SK-N-SH treated with all-trans-retinoic acid at 6 μM for 48 hours (cell line): ENCODE measurements around the gene ME2.
"Not testable (repeated sequence)": the region's sequence is repeated elsewhere in the genome, so short reads cannot be mapped to it uniquely, and the experiment has no call there.

Experiments used
- ATAC-seq: fragments of 200-7000 bp; cut with Tn5 transposase; 3 replicates; pipeline ENCODE4 v1.9.1; 2020; ENCODE audit warnings: mild to moderate bottlenecking, moderate library complexity
- ARNTL ChIP-seq: fragments of 450-650 bp; formaldehyde crosslinking; IDR thresholded peaks from 2 replicates; pipeline ENCODE4 v1.5.0; 2020; ENCODE audit warnings: low read depth, mild to moderate bottlenecking, moderate library complexity, borderline replicate concordance
- BACH2 ChIP-seq: fragments of 250-450 bp; sonication (Bioruptor Pico); IDR thresholded peaks from 2 replicates; pipeline ENCODE4 v1.9.0; 2021; ENCODE audit warnings: mild to moderate bottlenecking, borderline replicate concordance
- CREB5 ChIP-seq: fragments of 250-450 bp; sonication (Bioruptor Pico); IDR thresholded peaks from 2 replicates; pipeline ENCODE4 v1.5.1; 2020; ENCODE audit warnings: low read depth, mild to moderate bottlenecking, moderate library complexity
- CSDC2 ChIP-seq: fragments of 250-450 bp; sonication (Bioruptor Pico); IDR thresholded peaks from 2 replicates; pipeline ENCODE4 v1.5.0; 2020; ENCODE audit warnings: mild to moderate bottlenecking, moderate library complexity
- CSRNP3 ChIP-seq: fragments of 250-450 bp; sonication (Bioruptor Pico); IDR thresholded peaks from 2 replicates; pipeline ENCODE4 v1.5.1; 2021; ENCODE audit warnings: mild to moderate bottlenecking, moderate library complexity
- ESRRG ChIP-seq: fragments of 250-450 bp; sonication (Bioruptor Pico); IDR thresholded peaks from 2 replicates; pipeline ENCODE4 v1.6.1; 2021; ENCODE audit warnings: mild to moderate bottlenecking
- GLIS3 ChIP-seq: fragments of 250-450 bp; sonication (Bioruptor Pico); IDR thresholded peaks from 2 replicates; pipeline ENCODE4 v1.5.0; 2020; ENCODE audit warnings: mild to moderate bottlenecking, moderate library complexity
- ISL1 ChIP-seq: fragments of 250-450 bp; sonication (Bioruptor Pico); IDR thresholded peaks from 2 replicates; pipeline ENCODE4 v2.1.2; 2022; ENCODE audit warnings: mild to moderate bottlenecking, moderate library complexity
- OSR1 ChIP-seq: fragments of 250-450 bp; sonication (Bioruptor Pico); IDR thresholded peaks from 2 replicates; pipeline ENCODE4 v1.8.0; 2022; ENCODE audit warnings: moderate library complexity, mild to moderate bottlenecking, inconsistent platforms
- PATZ1 ChIP-seq: fragments of 250-450 bp; sonication (Bioruptor Pico); IDR thresholded peaks from 2 replicates; pipeline ENCODE4 v1.8.0; 2020; ENCODE audit warnings: mild to moderate bottlenecking, moderate library complexity, borderline replicate concordance
- POU6F1 ChIP-seq: fragments of 250-450 bp; sonication (Bioruptor Pico); IDR thresholded peaks from 2 replicates; pipeline ENCODE4 v1.8.0; 2021; ENCODE audit warnings: low read depth, mild to moderate bottlenecking, moderate library complexity, borderline replicate concordance
- PPARA ChIP-seq: fragments of 250-450 bp; sonication (Bioruptor Pico); IDR thresholded peaks from 2 replicates; pipeline ENCODE4 v1.5.0; 2020; ENCODE audit warnings: mild to moderate bottlenecking, borderline replicate concordance
- TCF4 ChIP-seq: fragments of 250-450 bp; sonication (Bioruptor Pico); IDR thresholded peaks from 2 replicates; pipeline ENCODE4 v1.8.0; 2021; ENCODE audit warnings: mild to moderate bottlenecking, moderate library complexity, borderline replicate concordance
- TOX ChIP-seq: fragments of 250-450 bp; sonication (Bioruptor Pico); IDR thresholded peaks from 2 replicates; pipeline ENCODE4 v1.8.0; 2021; ENCODE audit warnings: mild to moderate bottlenecking, moderate library complexity, borderline replicate concordance
- TSHZ2 ChIP-seq: fragments of 250-450 bp; sonication (Bioruptor Pico); IDR thresholded peaks from 2 replicates; pipeline ENCODE4 v1.5.0; 2020; ENCODE audit warnings: mild to moderate bottlenecking, moderate library complexity
- ZC3H10 ChIP-seq: fragments of 250-450 bp; sonication (Bioruptor Pico); IDR thresholded peaks from 2 replicates; pipeline ENCODE4 v1.5.1; 2021; ENCODE audit warnings: mild to moderate bottlenecking, moderate library complexity
- ZFP3 ChIP-seq: fragments of 250-450 bp; sonication (Bioruptor Pico); IDR thresholded peaks from 2 replicates; pipeline ENCODE4 v1.5.0; 2020; ENCODE audit warnings: mild to moderate bottlenecking, moderate library complexity
- ZFP30 ChIP-seq: fragments of 450-650 bp; formaldehyde crosslinking; IDR thresholded peaks from 2 replicates; pipeline ENCODE4 v1.5.0; 2022; ENCODE audit warnings: mild to moderate bottlenecking, moderate library complexity
- ZNF565 ChIP-seq: fragments of 450-650 bp; formaldehyde crosslinking; conservative IDR thresholded peaks from 2 replicates; pipeline ENCODE4 v1.5.0; 2020; ENCODE audit warnings: low read depth, mild to moderate bottlenecking, moderate library complexity
- ZNF70 ChIP-seq: fragments of 450-650 bp; formaldehyde crosslinking; IDR thresholded peaks from 2 replicates; pipeline ENCODE4 v1.5.0; 2020; ENCODE audit warnings: mild to moderate bottlenecking, moderate library complexity
- ZNF8 ChIP-seq: fragments of 450-650 bp; formaldehyde crosslinking; IDR thresholded peaks from 2 replicates; pipeline ENCODE4 v1.5.0; 2020; ENCODE audit warnings: mild to moderate bottlenecking, moderate library complexity

Gene ME2

GRCh38 chr18:50969448-50969847, 90.5 kb downstream of the ME2 start:
- no peak for TF ChIP-seq ESRRG (CRISPR knock-in tag)
- TF ChIP-seq ARNTL = no peak
- TF ChIP-seq ZNF8 (CRISPR knock-in tag) = no peak
- no peak for TF ChIP-seq ZNF70 (CRISPR knock-in tag)
- no peak for TF ChIP-seq CSDC2
- no peak for TF ChIP-seq BACH2 (CRISPR knock-in tag)
- no peak for TF ChIP-seq OSR1
- no peak for ATAC-seq

- TF ChIP-seq POU6F1 (CRISPR knock-in tag) (no peak), TOX (CRISPR knock-in tag) (no peak), ZC3H10 (CRISPR knock-in tag) (no peak), ESRRG (CRISPR knock-in tag) (no peak), ZNF565 (CRISPR knock-in tag) (no peak), CREB5 (no peak), CSRNP3 (CRISPR knock-in tag) (no peak), TCF4 (CRISPR knock-in tag) (no peak), BACH2 (CRISPR knock-in tag) (no peak), OSR1 (no peak), ZNF8 (CRISPR knock-in tag) (no peak), ZFP3 (CRISPR knock-in tag) (no peak), GLIS3 (CRISPR knock-in tag) (no peak), PATZ1 (CRISPR knock-in tag) (no peak), PPARA (CRISPR knock-in tag) (no peak), ZFP30 (CRISPR knock-in tag) (no peak), ZNF70 (CRISPR knock-in tag) (no peak), ISL1 (CRISPR knock-in tag) (no peak), TSHZ2 (CRISPR knock-in tag) (no peak)
- ATAC-seq = no peak
These were observed 91.1 kb downstream of the ME2 start for GRCh38 chr18:50970006-50970405.

- not testable (repeated sequence) for ATAC-seq
These were observed 93.5 kb downstream of the ME2 start for GRCh38 chr18:50972404-50972803.
